Frontal cortex (tissue), 4 donors: ENCODE data around the gene ADAM8. TPM values are rescaled to one million over a fixed set of nuclear protein-coding genes. Genes with fewer than 3 reads are reported as not detected.
A peak's percentile ranks its signal among the peaks of the same experiment; 100 is the strongest.

Experiments
- DNase-seq, 2 donors: peaks; one replicate each; pipeline ENCODE4 v3.0.0; 2012; ENCODE audit warnings: low spot score in 2 of 2
- FAIRE-seq: peaks from 2 replicates; lab custom pipeline; 2012; peaks lifted over from hg19 to GRCh38; lab: Jason Lieb, UNC
- total RNA-seq: library from RNA; depleted of rRNA; stranded (reverse); fragments of >200 nt; gene quantifications from one replicate; pipeline ENCODE4 v1.2.3, GENCODE V29; 2014
- donor health status: control.
- donor health status: control.
- donor health status: control.

Gene ADAM8
- total RNA-seq, 1 donor from 2014 or later, result 1.2 TPM

GRCh38 chr10:133309100-133309719, 32.5 kb upstream of the ADAM8 start:
- FAIRE-seq, result no peak
- DNase-seq, result peak; percentile 96 to 98

- FAIRE-seq (no peak), DNase-seq (peak; percentile 93 to 97)
Measured at GRCh38 chr10:133308421-133309099, 31.9 kb upstream of the ADAM8 start, which contains the start of the genes TUBGCP2 and ZNF511. TUBGCP2 (minus strand) TSS chr10:133308872; CDS start chr10:133302941, 5,931 bp downstream. ZNF511 (plus strand) TSS chr10:133308914; CDS start chr10:133308944, 30 bp downstream.

- no peak for FAIRE-seq
- DNase-seq, result no peak
Measured at GRCh38 chr10:133307776-133308420, 31.2 kb upstream of the ADAM8 start.

- no peak for FAIRE-seq
- no peak for DNase-seq
Measured at GRCh38 chr10:133306941-133307379, 30.3 kb upstream of the ADAM8 start.

- FAIRE-seq, result no peak
Measured at GRCh38 chr10:133306097-133306476, 29.4 kb upstream of the ADAM8 start.

GRCh38 chr10:133303206-133303605, 26.5 kb upstream of the ADAM8 start:
- no peak for DNase-seq
- FAIRE-seq, result no peak

More at GRCh38 chr10:133306097-133306476, 29.4 kb upstream of the ADAM8 start:
- DNase-seq, result no peak

- no peak for FAIRE-seq
- no peak for DNase-seq
Measured at GRCh38 chr10:133302230-133302629, 25.6 kb upstream of the ADAM8 start.

GRCh38 chr10:133299738-133300137, 23.1 kb upstream of the ADAM8 start:
- DNase-seq, result no peak
- FAIRE-seq, result no peak

- no peak for FAIRE-seq
Measured at GRCh38 chr10:133299224-133299623, 22.6 kb upstream of the ADAM8 start.

GRCh38 chr10:133298466-133298865, 21.8 kb upstream of the ADAM8 start:
- no peak for FAIRE-seq
- no peak for DNase-seq

More at GRCh38 chr10:133299224-133299623, 22.6 kb upstream of the ADAM8 start:
- no peak for DNase-seq

- FAIRE-seq (no peak), DNase-seq (no peak)
Measured at GRCh38 chr10:133297504-133297903, 20.8 kb upstream of the ADAM8 start.

- DNase-seq (no peak), FAIRE-seq (no peak)
Measured at GRCh38 chr10:133295426-133296320, 19.0 kb upstream of the ADAM8 start.

GRCh38 chr10:133294189-133294588, 17.5 kb upstream of the ADAM8 start:
- DNase-seq, result no peak
- FAIRE-seq, result no peak

GRCh38 chr10:133293810-133294119, 17.1 kb upstream of the ADAM8 start:
- DNase-seq (no peak), FAIRE-seq (no peak)

GRCh38 chr10:133292919-133293809, 16.5 kb upstream of the ADAM8 start:
- FAIRE-seq (no peak), DNase-seq (peak in 1 of 2 donors; percentile 41)

- no peak for FAIRE-seq
- DNase-seq, result no peak
Measured at GRCh38 chr10:133289761-133290160, 13.1 kb upstream of the ADAM8 start.

- no peak for FAIRE-seq
Measured at GRCh38 chr10:133287832-133288500, 11.3 kb upstream of the ADAM8 start.

GRCh38 chr10:133286366-133286765, 9.7 kb upstream of the ADAM8 start:
- DNase-seq, result no peak
- FAIRE-seq, result no peak

More at GRCh38 chr10:133287832-133288500, 11.3 kb upstream of the ADAM8 start:
- DNase-seq, result no peak
